ENCODE results near the gene PLEKHA5.

Gene PLEKHA5

GRCh38 chr12:19196959-19197630 lies 67.6 kb downstream of the PLEKHA5 start:
- TF ChIP-seq CTCF (IDR thresholded peaks at IDR 0.05), result no peak
- no peak overlapping the region for H3K27ac ChIP-seq
- H3K36me3 ChIP-seq, result no peaks in the 10 kb centered on the region
- H3K4me1 ChIP-seq (ENCODE audit: control insufficient read depth in 1 of 2, insufficient read depth in 1 of 2, low read depth in 1 of 2, low read length in 1 of 2), result no peaks in the 10 kb centered on the region
- H3K27me3 ChIP-seq, result no peaks in the 10 kb centered on the region
- no peak overlapping the region for H3K4me3 ChIP-seq (ENCODE audit: low read depth in 1 of 2, low read length in 1 of 2)
- no peaks in the 10 kb centered on the region for H3K9me3 ChIP-seq

DNA sequence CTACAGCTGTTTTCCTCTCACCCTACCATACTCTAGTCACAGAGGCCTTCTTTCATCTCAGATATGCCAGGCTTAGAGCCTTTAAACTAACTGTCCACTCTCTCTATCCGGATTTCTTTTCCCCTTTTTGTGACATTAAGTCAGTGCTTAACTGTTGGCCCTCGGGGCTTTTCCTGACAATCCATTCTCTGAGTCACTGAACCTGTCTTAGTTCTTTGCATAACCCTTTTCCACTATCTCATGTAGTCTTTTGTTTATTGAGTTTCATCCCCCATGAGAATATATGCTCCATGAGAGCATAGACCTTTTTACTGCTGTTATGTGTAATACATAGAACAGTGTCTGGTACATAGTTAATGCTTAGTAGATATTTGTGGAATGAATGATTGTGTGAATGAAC lies 68.7 kb downstream of the PLEKHA5 start:
- Histone ChIP-seq H3K9me3 (no peaks in the 10 kb centered on the region), H3K4me1 (ENCODE audit: control insufficient read depth in 1 of 2, insufficient read depth in 1 of 2, low read depth in 1 of 2, low read length in 1 of 2) (no peaks in the 10 kb centered on the region), H3K4me3 (ENCODE audit: low read depth in 1 of 2, low read length in 1 of 2) (no peak overlapping the region), H3K27me3 (no peaks in the 10 kb centered on the region), H3K36me3 (no peaks in the 10 kb centered on the region), H3K27ac (no peak overlapping the region)
- TF ChIP-seq CTCF (IDR thresholded peaks at IDR 0.05), result no peak

- Histone ChIP-seq H3K27ac (no peak overlapping the region), H3K9me3 (no peaks in the 10 kb centered on the region), H3K27me3 (no peaks in the 10 kb centered on the region), H3K4me1 (ENCODE audit: control insufficient read depth in 1 of 2, insufficient read depth in 1 of 2, low read depth in 1 of 2, low read length in 1 of 2) (no peaks in the 10 kb centered on the region), H3K4me3 (ENCODE audit: low read depth in 1 of 2, low read length in 1 of 2) (no peak overlapping the region), H3K36me3 (no peaks in the 10 kb centered on the region)
- no peak for TF ChIP-seq CTCF (IDR thresholded peaks at IDR 0.05)
Measured at GRCh38 chr12:19199332-19199731, 69.8 kb downstream of the PLEKHA5 start.

DNA sequence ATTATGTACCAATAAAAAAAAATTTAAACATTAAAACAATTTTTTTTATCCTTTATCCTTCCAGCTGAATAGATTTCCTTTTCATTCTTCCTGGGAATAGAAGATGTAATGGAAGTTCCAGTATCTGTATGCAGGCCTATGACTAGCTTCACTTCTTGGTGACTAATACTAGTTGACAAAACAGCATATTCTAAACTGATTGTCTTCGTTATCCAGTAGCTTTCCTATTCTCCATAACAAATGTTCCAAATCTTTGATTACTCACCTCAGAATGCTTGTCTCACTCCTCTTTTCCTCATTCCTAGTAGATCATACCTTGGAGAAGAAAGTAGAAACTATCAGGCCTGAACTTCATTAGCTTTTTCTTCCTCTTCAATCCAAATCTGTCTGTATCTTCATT lies 70.7 kb downstream of the PLEKHA5 start:
- no peaks in the 10 kb centered on the region for H3K27me3 ChIP-seq
- H3K9me3 ChIP-seq, result no peaks in the 10 kb centered on the region
- no peaks in the 10 kb centered on the region for H3K4me1 ChIP-seq (ENCODE audit: control insufficient read depth in 1 of 2, insufficient read depth in 1 of 2, low read depth in 1 of 2, low read length in 1 of 2)
- H3K27ac ChIP-seq, result no peak overlapping the region
- TF ChIP-seq CTCF (IDR thresholded peaks at IDR 0.05), result no peak
- H3K36me3 ChIP-seq, result no peaks in the 10 kb centered on the region
- H3K4me3 ChIP-seq (ENCODE audit: low read depth in 1 of 2, low read length in 1 of 2), result no peak overlapping the region

DNA sequence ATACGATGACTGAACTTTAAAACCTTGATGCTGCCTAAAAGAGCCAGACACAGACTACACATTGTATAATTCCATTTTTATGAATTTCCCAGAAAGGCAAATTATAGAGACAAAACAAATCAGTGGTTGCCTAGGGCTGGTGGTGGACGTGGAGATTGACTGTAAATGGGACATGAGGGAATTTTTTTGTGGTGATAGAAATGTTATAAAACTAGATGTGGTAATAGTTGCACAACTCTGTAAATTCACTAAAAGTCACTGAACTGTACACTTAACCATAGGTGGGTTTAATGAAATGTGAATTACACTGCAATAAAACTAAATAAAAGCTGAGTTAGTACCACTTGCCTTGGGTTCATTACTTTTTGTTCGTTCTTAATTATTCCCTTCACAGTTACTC lies 72.1 kb downstream of the PLEKHA5 start:
- no peaks in the 10 kb centered on the region for H3K4me1 ChIP-seq (ENCODE audit: control insufficient read depth in 1 of 2, insufficient read depth in 1 of 2, low read depth in 1 of 2, low read length in 1 of 2)
- H3K9me3 ChIP-seq, result no peaks in the 10 kb centered on the region
- H3K27me3 ChIP-seq, result no peaks in the 10 kb centered on the region
- no peak for TF ChIP-seq CTCF (IDR thresholded peaks at IDR 0.05)
- no peak overlapping the region for H3K27ac ChIP-seq
- H3K36me3 ChIP-seq, result no peaks in the 10 kb centered on the region
- H3K4me3 ChIP-seq (ENCODE audit: low read depth in 1 of 2, low read length in 1 of 2), result no peak overlapping the region
